Midbrain (tissue), 1 donor: Measurements from ENCODE around the gene BCL2L2.

Experiments used
- DNase-seq: peaks from one replicate; lab custom pipeline; 2025; lab: John Stamatoyannopoulos, UW

The BCL2L2 gene

DNA sequence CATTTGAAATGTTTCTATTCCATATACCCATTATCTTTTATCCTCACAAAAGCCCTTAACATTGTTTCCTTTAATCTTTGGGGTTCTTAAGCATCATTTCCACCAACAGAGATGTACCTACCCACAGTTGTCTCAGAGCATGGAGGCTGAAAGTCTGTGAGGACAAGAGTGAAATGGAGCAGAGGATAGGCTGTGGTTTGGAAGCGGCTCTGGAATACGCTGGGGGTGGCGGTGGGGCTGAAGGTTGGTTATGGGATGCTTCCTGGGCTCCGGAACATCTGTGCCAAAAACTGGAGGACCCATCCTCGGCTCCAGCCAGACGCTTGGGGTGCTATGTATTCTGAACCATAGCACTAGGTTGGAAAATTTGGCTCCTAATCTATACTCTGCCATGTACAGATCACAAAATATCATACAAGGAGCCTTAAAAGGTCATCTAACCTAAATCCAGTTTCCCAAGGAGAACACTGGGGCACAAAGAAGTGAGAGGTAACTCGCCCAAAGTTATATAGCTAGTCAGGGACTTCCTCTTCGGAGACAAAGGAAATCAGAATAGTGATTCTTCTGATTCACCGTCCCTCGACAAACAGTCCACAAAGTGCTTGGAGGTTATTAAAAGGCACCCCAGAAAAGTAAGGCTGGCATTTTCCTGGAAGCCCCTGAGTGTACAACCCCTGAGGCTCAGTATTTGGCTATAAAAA, 6.5 kb upstream of the BCL2L2 start:
- no peak for DNase-seq

DNA sequence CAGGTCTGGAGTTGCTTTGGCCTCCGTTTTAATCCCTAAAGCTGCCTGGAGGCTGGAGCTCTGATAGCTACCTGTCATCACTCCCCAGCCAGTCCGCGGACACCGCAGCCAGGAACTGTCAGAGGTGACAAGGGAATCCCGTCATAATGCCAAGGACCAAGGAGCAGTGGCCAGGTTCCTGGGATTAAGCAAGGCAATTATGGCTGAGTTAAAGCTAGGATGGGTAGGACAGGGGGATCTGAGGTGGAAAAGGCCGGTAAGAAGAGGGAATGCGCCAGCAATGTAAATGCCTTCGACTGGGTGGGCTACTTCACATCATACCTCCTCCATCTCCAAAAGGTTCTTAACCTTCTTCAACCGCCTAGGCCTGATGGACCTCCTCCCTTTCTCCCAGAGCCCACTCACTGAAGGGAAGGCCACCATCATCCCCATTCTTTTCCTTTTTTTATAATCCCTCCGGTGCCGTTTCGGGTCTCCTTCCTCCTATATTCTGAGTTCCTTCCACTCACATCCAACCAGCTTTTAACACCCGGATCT, 5.9 kb upstream of the BCL2L2 start:
- peak; percentile 51 for DNase-seq

DNA sequence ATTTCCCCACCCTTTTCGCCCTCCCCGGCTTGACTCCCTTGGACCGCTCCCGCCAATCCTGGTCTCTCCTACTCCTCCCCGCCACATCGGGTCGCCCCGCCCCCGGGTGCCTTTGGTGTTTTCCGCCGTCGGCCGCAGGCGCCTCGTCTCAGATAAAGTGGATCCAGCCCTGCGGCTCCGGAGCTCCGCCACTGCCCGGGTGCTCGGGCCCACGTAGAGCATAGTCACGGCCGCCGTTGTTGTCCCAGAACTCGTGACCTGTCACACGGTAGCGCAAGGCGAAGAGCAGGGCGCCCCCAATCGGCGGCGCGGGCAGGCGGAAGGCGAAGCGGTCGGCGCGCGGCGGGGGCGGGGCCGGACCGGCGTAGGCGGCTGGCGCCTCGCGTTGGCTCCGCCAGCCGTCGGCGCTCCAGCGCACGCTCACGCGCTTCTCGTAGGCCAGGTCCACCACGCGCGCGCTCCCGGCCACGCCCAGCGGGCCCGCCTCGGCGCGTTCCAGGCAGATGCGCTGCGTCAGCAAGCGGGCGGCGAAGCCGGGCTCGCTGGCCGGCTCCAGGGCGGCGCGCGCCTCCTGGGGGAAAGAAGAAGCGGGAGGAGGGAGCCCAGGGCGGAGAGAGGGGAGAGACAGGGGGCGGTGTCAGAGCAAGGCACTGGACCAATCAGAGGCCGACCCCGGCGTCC, 5.2 kb upstream of the BCL2L2 start:
- DNase-seq, result peak; percentile 97

DNA sequence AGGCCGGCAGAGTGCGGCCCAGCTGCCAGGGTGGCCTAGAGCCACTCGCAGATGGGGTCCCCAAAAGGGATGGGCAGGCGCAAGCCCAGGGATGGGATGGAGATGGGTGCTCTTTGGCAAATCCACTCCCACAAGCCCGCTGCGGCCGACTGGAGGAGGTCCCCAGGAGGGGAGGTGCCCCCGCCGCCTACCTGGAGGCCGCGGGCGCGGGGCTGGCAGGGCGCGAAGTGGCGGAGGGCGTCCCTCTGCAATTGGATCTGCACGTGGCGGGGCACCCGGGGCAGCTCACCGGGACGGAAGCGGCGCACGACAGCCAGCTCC, 4.7 kb upstream of the BCL2L2 start:
- no peak for DNase-seq

DNA sequence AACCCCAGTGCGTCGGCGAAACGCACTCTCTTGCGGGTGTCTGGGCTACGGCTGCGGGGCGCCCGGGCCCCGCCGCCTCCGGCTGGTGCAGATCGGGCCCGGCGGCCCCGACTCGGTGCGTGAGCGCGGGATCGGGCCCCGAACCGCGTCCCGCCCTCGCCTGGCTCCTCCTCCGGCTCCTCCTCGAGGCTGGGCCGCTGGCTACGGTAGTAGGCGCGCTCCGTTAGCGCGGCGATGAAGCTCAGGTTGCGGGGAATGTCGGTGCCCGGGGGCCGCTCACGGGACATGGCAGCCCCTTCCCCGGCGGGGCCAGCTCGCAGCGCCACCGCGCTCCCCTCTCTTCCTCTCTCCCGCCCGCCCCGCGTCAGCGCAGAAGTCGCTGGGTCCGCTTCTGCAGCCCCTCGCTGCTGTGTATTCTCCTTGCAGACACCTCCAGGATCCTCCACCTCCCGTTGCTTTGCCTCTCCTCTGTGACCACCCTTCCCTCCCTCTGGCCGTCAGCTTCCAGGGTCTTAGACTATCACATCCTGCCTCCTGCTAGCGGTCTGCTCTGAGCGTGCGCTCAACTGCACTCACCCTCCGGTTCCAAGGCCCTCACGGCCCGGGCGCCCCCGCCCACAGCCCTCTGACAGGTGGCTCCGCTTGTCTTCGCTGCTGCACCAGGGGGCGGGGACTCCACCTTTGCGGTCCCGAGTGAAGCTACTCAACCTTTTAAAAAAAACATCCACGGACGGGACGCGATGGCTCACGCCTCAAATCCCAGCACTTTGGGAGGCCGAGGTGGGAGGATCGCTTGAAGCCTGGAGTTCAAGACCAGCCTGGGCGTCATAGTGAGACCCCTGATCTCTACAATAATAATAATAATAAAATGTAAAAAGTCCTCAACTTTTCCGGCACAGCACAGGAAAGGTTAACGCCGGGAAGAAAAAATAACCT, 4.1 kb upstream of the BCL2L2 start, which contains the start of gene PPP1R3E:
Gene PPP1R3E, minus strand, starts transcription at position 570 of the 936 bp plus-strand sequence. Its CDS starts 283 bp downstream, at position 287.
- DNase-seq, result peak; percentile 74

DNA sequence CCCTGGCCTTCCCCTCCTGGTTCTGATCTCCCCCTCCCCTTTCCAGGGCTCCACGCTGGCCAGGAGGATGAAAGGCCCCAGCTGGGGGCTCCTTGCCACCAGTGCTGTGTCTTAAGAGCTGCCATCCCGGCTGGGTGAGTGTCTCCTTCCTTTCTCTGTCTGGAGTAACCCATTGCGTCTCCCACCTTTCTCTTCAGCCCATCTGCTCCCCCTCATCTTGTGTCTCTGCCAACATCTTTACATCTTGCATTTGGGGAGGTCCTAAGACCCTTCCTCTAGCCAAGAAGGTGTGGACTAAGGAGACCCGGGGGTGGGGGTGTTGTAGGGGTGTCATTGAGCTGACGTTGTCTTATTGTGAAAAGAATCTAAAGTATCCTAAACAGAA, 505 bp downstream of the BCL2L2 start:
- no peak for DNase-seq

DNA sequence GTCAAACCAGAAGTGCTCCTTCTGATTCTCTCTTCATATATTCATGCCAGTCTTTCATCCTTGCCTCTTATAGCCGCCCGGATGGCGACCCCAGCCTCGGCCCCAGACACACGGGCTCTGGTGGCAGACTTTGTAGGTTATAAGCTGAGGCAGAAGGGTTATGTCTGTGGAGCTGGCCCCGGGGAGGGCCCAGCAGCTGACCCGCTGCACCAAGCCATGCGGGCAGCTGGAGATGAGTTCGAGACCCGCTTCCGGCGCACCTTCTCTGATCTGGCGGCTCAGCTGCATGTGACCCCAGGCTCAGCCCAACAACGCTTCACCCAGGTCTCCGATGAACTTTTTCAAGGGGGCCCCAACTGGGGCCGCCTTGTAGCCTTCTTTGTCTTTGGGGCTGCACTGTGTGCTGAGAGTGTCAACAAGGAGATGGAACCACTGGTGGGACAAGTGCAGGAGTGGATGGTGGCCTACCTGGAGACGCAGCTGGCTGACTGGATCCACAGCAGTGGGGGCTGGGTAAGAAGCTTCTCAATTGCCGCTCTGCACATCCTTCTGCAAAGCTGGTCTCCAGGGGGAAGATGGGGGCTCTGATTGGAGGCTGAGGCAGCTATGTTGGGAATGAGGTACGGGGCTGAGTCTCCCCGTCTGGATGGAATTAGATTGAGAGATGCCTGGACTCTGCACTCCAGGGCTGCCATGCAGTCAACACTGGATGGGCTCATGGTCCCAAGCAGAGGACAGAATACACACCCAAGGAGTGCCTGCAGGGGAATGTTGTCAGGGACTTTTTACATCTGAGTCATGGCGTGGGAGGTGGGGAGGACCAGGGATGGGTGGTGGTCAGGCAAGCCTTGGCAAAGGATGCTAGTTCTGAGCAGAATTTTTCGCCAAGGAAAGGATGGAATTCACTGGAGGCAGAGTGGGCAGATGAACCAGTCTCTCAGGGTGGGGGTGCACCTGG, 1.3 kb downstream of the BCL2L2 start:
- no peak for DNase-seq

DNA sequence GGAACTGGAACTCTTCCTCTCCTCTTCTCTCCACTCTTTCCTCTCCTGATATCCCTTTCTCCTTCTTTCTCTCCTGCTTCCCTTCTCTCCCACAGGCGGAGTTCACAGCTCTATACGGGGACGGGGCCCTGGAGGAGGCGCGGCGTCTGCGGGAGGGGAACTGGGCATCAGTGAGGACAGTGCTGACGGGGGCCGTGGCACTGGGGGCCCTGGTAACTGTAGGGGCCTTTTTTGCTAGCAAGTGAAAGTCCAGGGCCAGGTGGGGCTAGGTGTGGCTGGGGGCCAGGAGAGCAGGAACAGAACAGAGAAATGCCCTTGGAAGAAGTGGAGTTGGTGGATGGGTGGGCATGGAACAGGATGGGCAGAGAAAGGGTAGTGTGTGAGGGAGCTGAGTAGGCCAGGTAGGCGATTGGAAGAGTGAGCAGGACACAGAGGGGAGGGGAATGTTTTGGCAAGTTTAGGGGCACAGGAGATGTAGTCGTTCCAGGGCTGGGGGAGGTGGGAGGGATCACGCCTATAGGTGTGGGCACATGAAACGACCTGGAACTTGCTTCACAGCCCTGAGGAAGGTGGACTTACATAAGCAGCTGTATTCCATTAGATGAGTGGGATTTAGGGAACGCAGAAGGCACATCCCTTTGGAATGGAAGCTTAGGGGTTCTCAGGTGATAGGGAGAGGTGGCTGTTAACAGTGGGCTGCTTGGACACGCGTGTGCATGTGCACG, 2.2 kb downstream of the BCL2L2 start:
- no peak for DNase-seq

DNA sequence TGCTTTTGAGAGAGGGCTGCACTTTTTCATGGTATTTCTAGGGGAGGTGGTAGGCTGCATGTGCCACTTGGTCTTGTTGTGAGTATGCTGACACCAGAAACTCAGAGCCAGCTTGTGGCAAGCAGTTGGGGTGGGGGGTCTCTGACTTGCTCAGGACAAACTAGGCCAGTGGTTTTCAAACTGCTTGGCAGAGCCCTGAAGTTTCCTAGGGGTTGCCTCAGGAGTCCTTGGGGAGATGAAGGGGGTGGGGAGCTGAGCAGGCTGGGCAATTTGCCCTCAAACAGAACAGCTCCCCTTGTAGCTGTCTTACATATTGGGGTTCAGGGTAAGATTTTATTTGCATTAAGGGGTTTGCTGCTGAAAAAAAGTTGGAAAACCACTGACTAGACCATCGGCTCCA, 3.9 kb downstream of the BCL2L2 start:
- DNase-seq, result no peak

DNA sequence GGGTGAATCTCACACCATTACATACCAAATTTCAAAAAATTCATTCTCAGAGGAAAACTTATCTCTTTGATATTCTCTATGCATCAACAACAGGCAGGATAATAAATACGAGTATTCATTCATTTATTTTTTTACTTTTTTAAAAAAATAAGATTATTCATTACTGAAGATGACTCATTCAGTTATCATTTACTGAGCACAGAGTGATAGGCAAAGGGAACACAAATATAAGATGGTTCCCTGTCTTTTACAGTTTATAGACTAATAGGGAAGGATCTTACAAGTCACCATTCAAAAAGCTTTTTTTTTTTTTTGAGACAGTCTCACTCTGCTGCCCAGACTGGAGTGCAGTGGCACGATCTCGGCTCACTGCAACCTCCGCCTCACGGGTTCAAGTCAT, 9.7 kb downstream of the BCL2L2 start:
- DNase-seq, result no peak

DNA sequence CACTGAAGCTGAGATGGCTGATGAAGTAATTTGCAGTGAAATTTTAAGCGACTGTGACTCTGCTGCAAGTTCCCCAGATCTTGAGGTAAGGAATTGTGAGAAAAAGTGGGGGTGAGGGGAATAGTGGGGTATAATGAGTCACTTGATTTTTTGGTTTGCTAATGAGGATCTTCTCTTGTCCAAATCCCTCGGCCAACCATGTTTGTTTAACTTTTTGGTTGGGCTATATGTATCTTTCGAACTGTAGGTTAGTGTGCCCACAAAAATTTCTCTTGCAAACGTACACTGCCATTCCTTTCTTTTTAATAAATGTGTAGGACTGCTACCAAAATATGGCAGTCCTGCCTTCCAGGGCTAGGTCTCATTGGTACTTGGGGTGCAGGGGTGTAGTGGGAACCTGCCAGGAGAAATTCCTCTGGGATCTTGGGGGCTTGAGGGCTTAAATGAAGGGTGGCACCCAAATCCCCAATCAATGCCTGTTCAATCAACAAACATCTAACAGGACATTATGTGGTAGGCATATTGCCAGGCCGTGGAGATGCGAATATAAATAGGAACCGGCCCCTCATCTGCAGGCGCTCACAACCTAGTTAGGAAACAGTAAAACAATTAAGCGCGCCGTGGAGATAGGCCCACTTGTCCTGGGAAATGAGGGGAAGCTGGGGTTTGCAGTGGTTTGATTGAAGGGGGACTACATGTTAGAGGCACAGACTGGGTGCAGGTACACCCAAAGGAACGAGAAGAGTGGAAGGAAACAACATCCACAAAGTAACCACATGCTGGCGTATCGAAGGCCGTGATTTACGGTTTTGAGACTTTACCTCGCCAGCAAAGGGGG, 13.3 kb downstream of the BCL2L2 start:
- DNase-seq, result no peak

DNA sequence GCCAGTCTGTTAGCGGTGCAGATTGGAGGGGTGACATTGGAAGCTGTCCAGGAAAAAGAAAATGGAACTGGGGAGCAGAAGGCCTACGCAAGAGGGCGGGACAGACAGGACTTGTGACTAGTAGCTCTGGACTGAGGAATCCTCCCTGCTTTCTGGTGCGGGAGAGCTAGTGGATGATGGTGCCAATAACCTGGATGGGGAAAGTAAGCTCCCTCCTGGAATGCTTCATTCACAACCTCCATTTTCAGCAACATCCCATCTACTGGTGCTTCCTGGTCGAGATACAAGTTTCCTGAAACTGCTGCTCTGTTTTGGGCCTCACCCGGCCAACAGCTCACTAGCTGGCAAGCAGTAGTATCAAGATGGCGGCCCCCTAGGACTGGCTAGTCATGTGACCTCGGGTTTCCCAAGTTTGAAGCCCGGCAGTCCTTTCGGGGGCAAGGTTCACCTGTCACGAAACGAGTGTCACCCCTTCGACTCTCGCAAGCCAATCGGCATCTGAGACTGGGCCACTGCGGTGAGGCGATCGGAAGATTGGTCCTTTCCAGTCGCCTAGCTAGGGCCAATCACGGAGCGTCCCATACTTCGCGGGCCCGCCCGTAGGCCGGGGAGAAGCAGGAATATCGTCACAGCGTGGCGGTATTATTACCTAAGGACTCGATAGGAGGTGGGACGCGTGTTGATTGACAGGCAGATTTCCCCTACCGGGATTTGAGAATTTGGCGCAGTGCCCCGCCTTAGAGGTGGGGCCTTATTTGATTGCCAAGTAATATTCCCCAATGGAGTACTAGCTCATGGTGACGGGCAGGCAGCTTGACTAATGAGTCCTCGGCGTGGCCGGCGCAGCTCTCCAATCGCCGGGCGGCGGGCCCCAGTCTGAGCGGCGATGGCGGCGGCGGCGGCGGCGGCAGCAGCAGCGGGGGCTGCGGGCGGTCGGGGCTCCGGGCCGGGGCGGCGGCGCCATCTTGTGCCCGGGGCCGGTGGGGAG, 14.2 kb downstream of the BCL2L2 start, which contains the start of gene PABPN1:
Gene PABPN1, plus strand, starts transcription at position 874 of the 988 bp plus-strand sequence. Its CDS starts 13 bp downstream, at position 887.
- DNase-seq, result peak; percentile 100

DNA sequence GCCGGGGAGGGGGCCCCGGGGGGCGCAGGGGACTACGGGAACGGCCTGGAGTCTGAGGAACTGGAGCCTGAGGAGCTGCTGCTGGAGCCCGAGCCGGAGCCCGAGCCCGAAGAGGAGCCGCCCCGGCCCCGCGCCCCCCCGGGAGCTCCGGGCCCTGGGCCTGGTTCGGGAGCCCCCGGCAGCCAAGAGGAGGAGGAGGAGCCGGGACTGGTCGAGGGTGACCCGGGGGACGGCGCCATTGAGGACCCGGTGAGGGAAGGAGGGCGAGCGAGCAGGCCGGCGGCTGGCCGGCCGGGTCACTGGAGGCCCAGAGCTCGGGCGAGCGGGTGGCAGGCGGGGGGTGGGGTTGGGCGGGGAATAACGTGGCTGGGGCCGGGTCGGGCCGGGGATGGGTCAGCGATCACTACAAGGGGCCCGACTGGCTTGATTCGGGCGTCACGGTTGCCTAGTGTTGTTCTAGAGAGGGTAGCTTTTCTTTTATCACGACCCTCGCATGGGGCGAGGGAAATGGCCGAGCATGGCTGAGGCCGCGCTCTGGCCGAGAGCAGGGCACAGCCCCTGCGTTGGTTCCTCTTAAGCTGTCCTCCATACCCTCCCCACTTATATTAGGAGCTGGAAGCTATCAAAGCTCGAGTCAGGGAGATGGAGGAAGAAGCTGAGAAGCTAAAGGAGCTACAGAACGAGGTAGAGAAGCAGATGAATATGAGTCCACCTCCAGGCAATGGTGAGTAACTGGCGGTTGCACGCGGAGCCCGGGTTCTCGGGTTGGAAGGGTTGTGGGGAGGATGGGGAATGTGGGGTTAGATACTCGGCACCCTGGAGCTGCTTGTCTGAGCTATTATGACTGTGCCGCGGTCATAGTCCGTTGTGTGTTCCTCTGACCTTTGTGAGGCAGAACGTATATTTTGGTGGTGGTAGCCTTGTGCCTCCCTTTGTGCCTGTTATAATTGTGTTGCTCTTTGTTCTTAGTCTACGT, 15.2 kb downstream of the BCL2L2 start:
- peak; percentile 61 for DNase-seq

DNA sequence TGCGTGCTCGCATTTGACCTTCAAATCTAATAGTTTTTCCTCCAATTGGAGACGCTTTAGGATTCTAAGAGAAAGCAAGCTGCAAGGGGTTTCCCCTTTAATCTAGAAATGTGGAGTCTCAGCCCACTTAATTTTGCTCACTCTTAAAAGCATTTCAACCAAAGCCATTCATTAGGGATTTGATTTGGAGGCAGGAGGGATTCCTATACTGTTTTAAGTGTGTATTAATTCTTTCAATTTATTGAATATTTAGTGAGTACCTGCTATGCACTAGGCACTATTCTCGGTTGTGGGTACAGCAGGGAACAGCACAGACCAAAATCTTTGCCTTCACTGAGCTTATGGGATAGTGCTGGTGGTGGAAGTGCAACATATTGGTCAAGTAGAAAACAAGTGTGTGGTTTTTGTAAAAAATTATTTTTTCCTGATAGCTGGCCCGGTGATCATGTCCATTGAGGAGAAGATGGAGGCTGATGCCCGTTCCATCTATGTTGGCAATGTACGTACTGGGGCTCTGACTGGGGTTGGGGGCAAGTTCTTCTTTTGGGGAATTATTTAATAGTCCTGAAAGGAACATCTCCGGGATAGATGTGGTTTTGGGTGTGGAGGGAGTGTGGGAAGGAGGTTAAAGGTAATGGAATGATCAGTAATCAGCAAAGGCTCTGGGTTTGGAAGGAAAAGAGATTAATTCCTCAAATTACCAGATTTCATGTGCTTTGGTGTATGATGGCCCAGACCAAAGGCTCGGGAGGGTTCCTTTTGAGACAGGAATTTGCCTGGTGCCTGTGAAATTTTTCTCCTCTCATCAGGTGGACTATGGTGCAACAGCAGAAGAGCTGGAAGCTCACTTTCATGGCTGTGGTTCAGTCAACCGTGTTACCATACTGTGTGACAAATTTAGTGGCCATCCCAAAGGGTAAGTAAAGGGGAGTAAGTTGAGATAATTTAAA, 16.2 kb downstream of the BCL2L2 start:
- DNase-seq, result no peak

DNA sequence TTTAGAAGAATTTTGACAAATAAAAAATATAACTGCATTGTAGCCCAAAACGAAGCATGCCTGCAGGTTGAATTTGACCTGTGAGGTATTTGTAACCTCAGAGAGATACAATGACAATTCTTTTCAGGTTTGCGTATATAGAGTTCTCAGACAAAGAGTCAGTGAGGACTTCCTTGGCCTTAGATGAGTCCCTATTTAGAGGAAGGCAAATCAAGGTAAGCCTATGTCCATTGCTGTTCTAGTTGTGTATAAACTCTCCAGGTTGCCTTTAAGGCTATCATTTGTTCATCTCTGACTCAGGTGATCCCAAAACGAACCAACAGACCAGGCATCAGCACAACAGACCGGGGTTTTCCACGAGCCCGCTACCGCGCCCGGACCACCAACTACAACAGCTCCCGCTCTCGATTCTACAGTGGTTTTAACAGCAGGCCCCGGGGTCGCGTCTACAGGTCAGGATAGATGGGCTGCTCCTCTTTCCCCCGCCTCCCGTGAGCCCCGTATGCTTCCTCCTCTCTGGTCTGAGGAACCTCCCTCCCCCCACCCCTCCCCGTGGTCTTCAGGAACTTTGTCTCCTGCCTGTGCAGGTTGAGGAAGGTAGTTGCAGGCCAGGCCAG, 17.3 kb downstream of the BCL2L2 start:
- DNase-seq, result no peak
